Subcutaneous abdominal adipose tissue (tissue), 5 donors: ENCODE measurements around the gene CAPN9.

Experiments
- H3K27ac ChIP-seq: one replicate; pipeline ENCODE4 v1.7.0; 2013; ENCODE audit warnings: low read depth, mild to moderate bottlenecking, inconsistent platforms, low read length, moderate library complexity
- H3K27me3 ChIP-seq, 5 donors: one replicate each; pipeline ENCODE4 v1.7.0; 2013; ENCODE audit warnings: low read length in 5 of 5, inconsistent platforms in 1 of 5; ENCODE audit not compliant: control insufficient read depth in 5 of 5, insufficient read depth in 4 of 5
- H3K36me3 ChIP-seq, 5 donors: one replicate each; pipeline ENCODE4 v1.7.0; 2013; ENCODE audit warnings: low read length in 5 of 5; ENCODE audit not compliant: control insufficient read depth in 5 of 5, insufficient read depth in 5 of 5
- H3K4me1 ChIP-seq, 5 donors: one replicate each; pipeline ENCODE4 v1.7.0; 2013; ENCODE audit warnings: low read length in 5 of 5, mild to moderate bottlenecking in 3 of 5, moderate library complexity in 1 of 5; ENCODE audit not compliant: control insufficient read depth in 5 of 5, insufficient read depth in 5 of 5
- H3K4me3 ChIP-seq, 5 donors: one replicate each; pipeline ENCODE4 v1.7.0; 2013; ENCODE audit warnings: low read length in 5 of 5, low read depth in 1 of 5
- H3K9ac ChIP-seq, 5 donors: one replicate each; pipeline ENCODE4 v1.7.0; 2013; ENCODE audit warnings: low read length in 5 of 5, mild to moderate bottlenecking in 4 of 5, moderate library complexity in 3 of 5
- H3K9me3 ChIP-seq, 5 donors: one replicate each; pipeline ENCODE4 v1.7.0; 2013; ENCODE audit warnings: low read length in 5 of 5; ENCODE audit not compliant: control insufficient read depth in 5 of 5
- donor health status: healthy.
- donor health status: healthy.
- donor health status: healthy.
- donor health status: healthy.
- donor health status: healthy.

Gene CAPN9

DNA sequence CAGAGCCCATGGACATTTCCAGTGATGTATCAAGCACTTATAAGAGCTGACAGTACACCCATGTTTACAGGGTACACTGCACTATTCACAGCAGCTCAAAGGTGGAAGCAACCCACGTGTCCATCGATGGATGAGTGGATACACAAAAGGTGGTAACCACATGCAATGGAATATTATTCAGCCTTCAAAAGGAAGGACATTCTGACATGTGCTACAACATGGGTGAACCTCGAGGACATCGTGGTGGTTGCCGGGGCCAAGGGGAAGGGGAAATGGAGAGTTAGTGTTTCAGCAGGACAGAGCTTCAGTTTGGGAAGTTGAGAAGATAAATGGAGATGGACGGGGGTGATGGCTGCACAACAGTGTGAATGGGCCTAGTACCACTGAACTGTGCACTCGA lies 42.4 kb upstream of the CAPN9 start:
- H3K36me3 ChIP-seq = no peaks in the 10 kb centered on the region
- H3K27ac ChIP-seq = no peak overlapping the region
- H3K4me3 ChIP-seq = no peak overlapping the region
- no peaks in the 10 kb centered on the region for H3K9me3 ChIP-seq
- H3K4me1 ChIP-seq = peaks cover 0 to 21% (median 15%) of the 10 kb centered on the region in 5 donors
- peaks cover 0 to 6% (median 0%) of the 10 kb centered on the region in 5 donors for H3K27me3 ChIP-seq
- no peak overlapping the region for H3K9ac ChIP-seq

GRCh38 chr1:230705289-230706019 lies 41.7 kb upstream of the CAPN9 start:
- no peak overlapping the region for H3K9ac ChIP-seq
- H3K4me3 ChIP-seq = no peak overlapping the region
- H3K9me3 ChIP-seq = no peaks in the 10 kb centered on the region
- no peak overlapping the region for H3K27ac ChIP-seq
- peaks cover 0 to 6% (median 0%) of the 10 kb centered on the region in 5 donors for H3K27me3 ChIP-seq
- peaks cover 0 to 21% (median 15%) of the 10 kb centered on the region in 5 donors for H3K4me1 ChIP-seq
- no peaks in the 10 kb centered on the region for H3K36me3 ChIP-seq

- Histone ChIP-seq H3K27me3 (peaks cover 0 to 6% (median 0%) of the 10 kb centered on the region in 5 donors), H3K4me1 (peaks cover 0 to 21% (median 15%) of the 10 kb centered on the region in 5 donors), H3K9me3 (no peaks in the 10 kb centered on the region), H3K36me3 (no peaks in the 10 kb centered on the region), H3K9ac (no peak overlapping the region), H3K4me3 (no peak overlapping the region), H3K27ac (no peak overlapping the region)
Observed at GRCh38 chr1:230706020-230706699, 41.0 kb upstream of the CAPN9 start.

GRCh38 chr1:230706887-230707731 lies 40.1 kb upstream of the CAPN9 start:
- Histone ChIP-seq H3K9me3 (no peaks in the 10 kb centered on the region), H3K27me3 (peaks cover 0 to 6% (median 0%) of the 10 kb centered on the region in 5 donors), H3K36me3 (no peaks in the 10 kb centered on the region), H3K9ac (no peak overlapping the region), H3K27ac (no peak overlapping the region), H3K4me3 (no peak overlapping the region), H3K4me1 (peaks cover 0 to 21% (median 15%) of the 10 kb centered on the region in 5 donors)

DNA sequence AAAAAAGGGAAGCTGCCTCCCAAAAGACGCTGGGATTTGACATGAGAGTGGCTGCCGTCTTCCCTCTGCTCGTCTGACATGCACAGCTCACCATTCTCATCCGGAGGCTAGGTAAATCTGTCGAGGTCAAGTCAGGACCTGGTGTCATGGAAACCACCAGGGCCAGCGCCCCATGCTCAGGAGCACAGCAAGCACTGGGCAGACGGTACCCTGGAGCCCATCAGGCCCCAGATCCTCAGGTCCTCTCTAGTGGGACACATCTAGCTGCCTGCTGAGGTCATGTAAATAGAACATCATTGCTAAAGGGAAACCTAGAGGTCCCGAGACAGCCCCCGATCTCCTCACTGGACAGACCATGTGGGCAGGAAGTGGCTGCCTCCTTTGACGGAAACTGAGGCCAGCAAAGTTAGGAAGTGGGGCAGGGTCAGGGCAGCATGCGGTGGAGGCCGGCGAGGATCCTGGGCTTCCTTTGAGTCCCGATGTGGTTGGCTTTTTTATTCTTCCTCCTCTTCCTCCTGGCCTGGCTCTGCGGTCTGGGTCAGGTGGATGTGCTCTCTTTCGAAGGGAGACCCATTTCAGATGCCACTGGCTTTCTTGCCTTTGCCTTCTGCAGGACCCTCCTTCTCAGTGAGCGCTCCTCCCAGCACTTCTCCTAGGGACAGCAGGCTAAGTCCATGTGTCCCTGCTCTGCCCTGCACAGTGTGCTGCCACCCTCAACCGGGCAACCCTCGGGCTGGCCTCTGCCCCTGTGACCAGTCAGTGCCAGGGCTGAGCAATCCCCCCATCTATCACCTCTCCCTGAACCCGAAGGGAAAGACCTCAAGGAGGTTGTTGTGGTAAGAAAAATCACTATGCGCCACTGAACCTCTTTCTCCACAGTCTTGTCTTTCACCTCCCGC lies 39.2 kb upstream of the CAPN9 start:
- Histone ChIP-seq H3K4me1 (peaks cover 0 to 22% (median 15%) of the 10 kb centered on the region in 5 donors), H3K27me3 (peaks cover 0 to 6% (median 0%) of the 10 kb centered on the region in 5 donors), H3K36me3 (no peaks in the 10 kb centered on the region), H3K9me3 (no peaks in the 10 kb centered on the region), H3K4me3 (no peak overlapping the region), H3K27ac (no peak overlapping the region), H3K9ac (no peak overlapping the region)

DNA sequence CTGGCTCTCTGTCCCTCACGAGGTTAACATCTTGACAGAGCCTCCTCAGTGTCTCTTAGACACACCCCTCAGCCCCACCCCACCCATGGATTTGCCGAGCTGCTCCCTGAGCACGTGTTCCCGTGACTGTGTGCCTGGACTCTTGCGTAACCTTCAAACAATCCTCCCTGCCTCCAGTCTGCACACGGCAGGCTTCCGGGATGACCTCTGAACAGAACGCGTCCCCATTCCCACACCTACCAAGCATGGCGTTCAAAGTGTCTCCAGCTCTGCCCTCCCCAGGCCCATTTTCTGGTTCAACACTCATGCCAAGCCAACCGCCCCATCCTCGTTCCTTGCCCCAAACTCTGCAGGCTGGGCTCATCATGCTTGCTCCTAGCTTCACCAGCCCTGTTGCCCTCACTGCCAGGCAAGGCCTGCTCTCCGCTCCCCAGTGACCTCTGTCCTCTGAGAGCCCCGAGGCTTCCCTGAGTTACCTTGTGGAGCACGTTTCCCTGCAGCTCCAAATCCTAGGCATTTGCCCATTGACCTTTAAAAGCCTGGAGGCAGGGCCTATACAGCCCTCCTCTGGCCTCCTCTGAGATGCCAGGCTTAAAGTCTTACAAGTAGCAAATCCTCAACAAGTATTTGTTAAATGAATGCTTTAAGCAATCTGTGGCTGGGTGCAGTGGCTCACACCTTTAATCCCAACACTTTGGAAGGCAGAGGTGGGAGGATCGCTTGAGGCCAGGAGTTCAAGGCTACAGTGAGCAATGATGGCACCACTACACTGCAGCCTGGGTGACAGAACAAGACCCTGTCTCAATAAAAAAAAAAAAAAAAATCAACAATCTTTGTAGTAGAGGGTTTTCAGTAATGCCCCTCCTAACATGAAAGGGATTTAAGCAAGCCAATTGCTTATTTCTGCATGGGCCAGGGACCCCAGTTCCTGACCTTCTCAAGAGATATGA lies 38.3 kb upstream of the CAPN9 start:
- Histone ChIP-seq H3K27me3 (peaks cover 0 to 4% (median 0%) of the 10 kb centered on the region in 5 donors), H3K9ac (no peak overlapping the region), H3K9me3 (no peaks in the 10 kb centered on the region), H3K4me3 (no peak overlapping the region), H3K4me1 (peaks cover 2 to 31% (median 21%) of the 10 kb centered on the region in 5 donors), H3K27ac (no peak overlapping the region), H3K36me3 (no peaks in the 10 kb centered on the region)

DNA sequence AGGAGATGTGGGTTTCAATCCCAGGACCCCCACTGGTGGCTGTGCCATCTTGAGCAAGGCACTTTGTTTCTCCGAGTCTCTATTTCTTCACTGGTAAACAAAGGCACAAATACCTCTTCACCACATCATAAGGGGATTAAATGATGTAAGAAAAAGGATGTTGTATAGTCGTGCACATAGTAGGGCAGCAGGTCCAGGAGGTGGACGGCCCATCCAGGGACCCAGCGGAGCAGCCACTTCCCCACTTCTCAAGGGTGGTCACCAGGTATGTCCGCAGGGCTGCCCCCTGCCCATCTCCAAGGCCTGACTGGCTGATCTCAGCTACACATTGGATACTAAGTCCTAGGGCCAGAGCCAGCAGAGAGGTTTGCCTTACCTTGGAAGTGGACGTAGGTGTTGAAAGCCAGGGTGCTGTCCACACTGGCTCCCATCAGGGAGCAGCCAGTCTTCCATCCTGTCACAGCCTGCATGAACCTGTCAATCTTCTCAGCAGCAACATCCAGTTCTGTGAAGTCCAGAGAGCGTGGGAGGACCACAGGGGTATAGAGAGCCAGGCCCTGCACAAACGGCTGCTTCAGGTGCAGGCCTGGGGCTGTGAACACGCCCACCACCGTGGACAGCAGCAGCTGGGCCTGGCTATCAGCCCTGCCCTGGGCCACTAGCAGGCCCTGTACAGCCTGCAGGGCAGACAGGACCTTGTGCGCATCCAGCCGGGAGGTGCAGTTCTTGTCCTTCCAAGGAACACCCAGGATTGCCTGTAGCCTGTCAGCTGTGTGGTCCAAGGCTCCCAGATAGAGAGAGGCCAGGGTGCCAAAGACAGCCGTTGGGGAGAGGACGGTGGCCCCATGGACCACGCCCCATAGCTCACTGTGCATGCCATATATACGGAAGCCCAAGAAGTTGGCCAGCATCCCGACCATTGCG lies 37.3 kb upstream of the CAPN9 start:
- Histone ChIP-seq H3K4me3 (no peak overlapping the region), H3K4me1 (peaks cover 2 to 41% (median 30%) of the 10 kb centered on the region in 5 donors), H3K9ac (no peak overlapping the region), H3K9me3 (no peaks in the 10 kb centered on the region), H3K27me3 (peaks cover 0 to 4% (median 0%) of the 10 kb centered on the region in 5 donors), H3K36me3 (no peaks in the 10 kb centered on the region), H3K27ac (no peak overlapping the region)

GRCh38 chr1:230710543-230710904 lies 36.7 kb upstream of the CAPN9 start:
- Histone ChIP-seq H3K4me3 (no peak overlapping the region), H3K27me3 (peaks cover 0 to 4% (median 0%) of the 10 kb centered on the region in 5 donors), H3K9me3 (no peaks in the 10 kb centered on the region), H3K9ac (no peak overlapping the region), H3K36me3 (no peaks in the 10 kb centered on the region), H3K27ac (no peak overlapping the region), H3K4me1 (peaks cover 2 to 42% (median 30%) of the 10 kb centered on the region in 5 donors)
